ENCODE data around the gene DYNC1I2. TPM values are rescaled to one million over a fixed set of nuclear protein-coding genes. Genes with fewer than 3 reads are reported as not detected.

The DYNC1I2 gene
- total RNA-seq, 1 donor from 2014 or later, result 92.1 TPM

DNA sequence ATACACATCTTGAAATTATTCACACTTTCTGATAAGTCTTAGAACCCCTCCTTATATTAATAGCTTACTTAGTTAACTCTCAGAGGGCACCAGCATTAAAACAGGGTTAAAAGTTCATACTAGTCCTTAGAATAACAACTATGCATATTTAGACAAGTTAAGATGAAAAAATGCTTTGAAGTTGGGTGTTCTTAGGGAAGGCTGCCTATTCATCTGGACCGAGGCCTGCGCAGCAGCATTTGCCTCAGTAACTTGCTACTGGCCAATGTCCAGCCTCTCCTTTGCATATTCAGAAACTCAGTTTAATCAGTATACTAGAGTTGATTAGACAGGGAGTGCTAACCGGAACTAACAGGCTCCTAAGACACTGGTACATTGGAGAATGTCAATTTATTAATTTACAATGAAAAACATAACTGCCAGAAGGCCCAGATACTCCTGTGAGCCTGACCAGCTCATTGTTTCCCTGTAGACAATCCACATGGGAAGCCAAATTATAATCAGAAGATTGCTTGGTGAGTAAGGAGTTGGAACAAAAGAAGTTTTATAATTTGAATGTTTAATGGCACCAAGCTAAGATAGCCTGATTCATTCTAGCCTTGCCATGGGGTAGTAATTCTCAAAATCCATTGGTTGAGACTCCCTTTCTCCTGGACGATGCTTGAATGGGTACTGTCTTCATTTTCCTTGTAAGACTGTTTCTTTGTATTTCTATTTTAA lies 48.9 kb downstream of the DYNC1I2 start:
- DNase-seq (ENCODE audit: extremely low spot score in 2 of 2), result no peak
- no peaks in the 10 kb centered on the region for H3K27me3 ChIP-seq
- H3K9me3 ChIP-seq, result no peaks in the 10 kb centered on the region
- intact Hi-C loops (cut with DNase I), result no loop called here
- H3K4me3 ChIP-seq, result no peak overlapping the region
- H3K36me3 ChIP-seq, result peaks cover 0 to 64% of the 10 kb centered on the region in 2 donors
- TF ChIP-seq, protein P1, sequence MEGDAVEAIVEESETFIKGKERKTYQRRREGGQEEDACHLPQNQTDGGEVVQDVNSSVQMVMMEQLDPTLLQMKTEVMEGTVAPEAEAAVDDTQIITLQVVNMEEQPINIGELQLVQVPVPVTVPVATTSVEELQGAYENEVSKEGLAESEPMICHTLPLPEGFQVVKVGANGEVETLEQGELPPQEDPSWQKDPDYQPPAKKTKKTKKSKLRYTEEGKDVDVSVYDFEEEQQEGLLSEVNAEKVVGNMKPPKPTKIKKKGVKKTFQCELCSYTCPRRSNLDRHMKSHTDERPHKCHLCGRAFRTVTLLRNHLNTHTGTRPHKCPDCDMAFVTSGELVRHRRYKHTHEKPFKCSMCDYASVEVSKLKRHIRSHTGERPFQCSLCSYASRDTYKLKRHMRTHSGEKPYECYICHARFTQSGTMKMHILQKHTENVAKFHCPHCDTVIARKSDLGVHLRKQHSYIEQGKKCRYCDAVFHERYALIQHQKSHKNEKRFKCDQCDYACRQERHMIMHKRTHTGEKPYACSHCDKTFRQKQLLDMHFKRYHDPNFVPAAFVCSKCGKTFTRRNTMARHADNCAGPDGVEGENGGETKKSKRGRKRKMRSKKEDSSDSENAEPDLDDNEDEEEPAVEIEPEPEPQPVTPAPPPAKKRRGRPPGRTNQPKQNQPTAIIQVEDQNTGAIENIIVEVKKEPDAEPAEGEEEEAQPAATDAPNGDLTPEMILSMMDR (IDR thresholded peaks at IDR 0.05), result no peak
- TF ChIP-seq POLR2AphosphoS5 (IDR thresholded peaks at IDR 0.05; ENCODE audit: insufficient read depth in 1 of 2, low read depth in 1 of 2) (no peak), POLR2A (IDR thresholded peaks at IDR 0.05) (no peak)
- no peak overlapping the region for H3K27ac ChIP-seq
- H3K4me1 ChIP-seq, result no peaks in the 10 kb centered on the region

DNA sequence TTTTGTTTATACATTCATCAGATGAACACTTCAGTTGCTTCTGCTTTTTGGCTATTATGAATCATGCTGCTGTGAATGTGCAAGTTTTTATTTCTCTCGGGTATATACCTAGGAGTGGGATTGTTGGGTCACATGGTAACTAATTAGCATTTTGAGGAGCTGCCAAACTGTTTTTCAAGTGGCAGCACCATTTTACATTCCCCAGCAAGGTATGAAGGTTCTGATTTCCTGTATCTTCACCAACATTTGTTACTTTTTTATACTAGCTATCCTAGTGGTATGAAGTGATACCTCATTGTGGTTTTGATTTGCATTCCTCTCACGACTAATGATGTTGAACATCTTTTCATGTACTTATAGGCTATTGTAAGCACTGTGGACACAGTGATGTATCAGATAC lies 53.9 kb downstream of the DYNC1I2 start:
- no peak for DNase-seq (ENCODE audit: extremely low spot score in 2 of 2)
- intact Hi-C loops (cut with DNase I), result no loop called here
- peaks cover 0 to 50% of the 10 kb centered on the region in 2 donors for H3K36me3 ChIP-seq

DNA sequence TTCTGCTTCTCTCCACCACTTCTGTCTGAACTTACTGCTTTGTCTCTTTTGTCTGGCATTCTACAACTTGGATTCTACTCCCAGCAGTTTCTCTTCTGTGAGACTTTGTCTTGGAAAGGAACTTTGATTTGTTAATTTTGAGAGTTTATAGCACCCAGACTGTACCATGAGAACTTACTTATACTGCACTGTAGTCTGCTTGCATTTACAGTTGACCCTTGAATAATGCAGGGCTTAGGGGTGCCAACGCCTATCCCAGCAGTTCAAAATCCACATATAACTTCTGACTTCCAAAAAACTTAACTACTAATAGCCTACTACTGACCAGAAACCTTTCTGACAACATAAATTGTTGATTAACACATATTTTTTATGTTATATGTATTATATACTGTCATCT lies 55.5 kb downstream of the DYNC1I2 start:
- Histone ChIP-seq H3K36me3 (peaks cover 3 to 58% of the 10 kb centered on the region in 2 donors), H3K27ac (no peak overlapping the region), H3K27me3 (no peaks in the 10 kb centered on the region), H3K4me1 (no peaks in the 10 kb centered on the region), H3K4me3 (no peak overlapping the region), H3K9me3 (no peaks in the 10 kb centered on the region)
- DNase-seq (ENCODE audit: extremely low spot score in 2 of 2), result no peak
- TF ChIP-seq POLR2A (IDR thresholded peaks at IDR 0.05) (no peak), POLR2AphosphoS5 (IDR thresholded peaks at IDR 0.05; ENCODE audit: insufficient read depth in 1 of 2, low read depth in 1 of 2) (no peak)
- TF ChIP-seq, protein P1 (IDR thresholded peaks at IDR 0.05), result no peak
- intact Hi-C loops (cut with DNase I), result no loop called here

More for the DNA sequence above, 53.9 kb downstream of the DYNC1I2 start:
- TF ChIP-seq POLR2AphosphoS5 (IDR thresholded peaks at IDR 0.05; ENCODE audit: insufficient read depth in 1 of 2, low read depth in 1 of 2), result no peak
- no peak for TF ChIP-seq POLR2A (IDR thresholded peaks at IDR 0.05)
- TF ChIP-seq, protein P1 (IDR thresholded peaks at IDR 0.05), result no peak
- Histone ChIP-seq H3K27ac (no peak overlapping the region), H3K4me1 (no peaks in the 10 kb centered on the region), H3K27me3 (no peaks in the 10 kb centered on the region), H3K9me3 (no peaks in the 10 kb centered on the region), H3K4me3 (no peak overlapping the region)

DNA sequence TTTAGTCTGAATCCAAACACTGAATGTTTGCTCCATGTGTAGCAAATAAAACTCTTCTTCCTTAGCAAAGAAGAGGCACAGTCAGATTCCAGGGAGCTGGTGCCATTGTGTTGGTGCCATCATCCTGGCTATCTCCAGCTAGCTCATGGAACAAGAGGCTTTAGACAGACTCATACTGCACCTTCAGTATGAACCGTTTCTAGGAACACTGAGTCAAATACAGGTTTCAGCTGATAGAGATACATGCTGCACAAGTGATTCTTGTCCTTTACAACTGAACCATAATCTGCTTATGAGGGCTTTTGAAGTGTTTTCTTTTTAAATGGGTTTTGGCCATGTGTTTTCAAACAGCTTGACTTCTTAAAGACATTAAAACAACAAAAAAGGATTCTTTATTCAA lies 57.9 kb downstream of the DYNC1I2 start:
- Histone ChIP-seq H3K27me3 (no peaks in the 10 kb centered on the region), H3K4me3 (no peak overlapping the region), H3K9me3 (no peaks in the 10 kb centered on the region), H3K27ac (no peak overlapping the region), H3K36me3 (peaks cover 3 to 56% of the 10 kb centered on the region in 2 donors), H3K4me1 (no peaks in the 10 kb centered on the region)
- intact Hi-C loops (cut with DNase I), result no loop called here
- TF ChIP-seq POLR2A (IDR thresholded peaks at IDR 0.05) (no peak), POLR2AphosphoS5 (IDR thresholded peaks at IDR 0.05; ENCODE audit: insufficient read depth in 1 of 2, low read depth in 1 of 2) (no peak)
- TF ChIP-seq, protein P1 (IDR thresholded peaks at IDR 0.05), result no peak
- DNase-seq (ENCODE audit: extremely low spot score in 2 of 2), result no peak

DNA sequence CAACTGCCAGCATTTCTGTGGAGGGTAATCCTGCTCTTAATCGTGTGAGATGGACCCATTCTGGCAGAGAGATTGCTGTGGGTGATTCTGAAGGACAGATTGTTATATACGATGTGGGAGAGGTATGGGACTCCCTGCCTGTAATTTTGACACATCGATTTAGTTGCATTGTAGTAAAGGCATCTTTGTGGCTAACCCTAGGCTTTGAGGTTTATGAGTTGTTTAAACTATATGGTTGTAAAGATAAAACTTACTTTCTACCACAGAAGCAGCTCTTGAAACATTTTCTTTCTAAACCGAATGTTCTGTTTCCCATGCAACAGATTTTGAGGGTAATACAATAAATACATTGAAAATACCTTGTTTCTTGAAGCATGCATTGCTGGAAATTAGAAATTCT lies 58.5 kb downstream of the DYNC1I2 start:
- intact Hi-C loops (cut with DNase I), result no loop called here
- Histone ChIP-seq H3K36me3 (peaks cover 3 to 55% of the 10 kb centered on the region in 2 donors), H3K9me3 (no peaks in the 10 kb centered on the region), H3K4me1 (no peaks in the 10 kb centered on the region), H3K27ac (no peak overlapping the region), H3K4me3 (no peak overlapping the region), H3K27me3 (no peaks in the 10 kb centered on the region)
- TF ChIP-seq POLR2A (IDR thresholded peaks at IDR 0.05), result no peak
- TF ChIP-seq POLR2AphosphoS5 (IDR thresholded peaks at IDR 0.05; ENCODE audit: insufficient read depth in 1 of 2, low read depth in 1 of 2), result no peak
- DNase-seq (ENCODE audit: extremely low spot score in 2 of 2), result no peak
